KMS-11 (cell line): ENCODE data around the gene PRAMEF12.

Experiments used
- H2AFZ ChIP-seq: fragments of 200-600 bp; sonication (generic); 2 replicates; pipeline ENCODE4 v1.6.1; 2016; ENCODE audit warnings: antibody characterized with exemption, mixed run types, low read depth
- H3K27ac ChIP-seq: fragments of 200-600 bp; sonication (generic); 2 replicates; pipeline ENCODE4 v1.6.1; 2016; ENCODE audit warnings: mild to moderate bottlenecking, mixed run types
- H3K27me3 ChIP-seq: fragments of 200-600 bp; sonication (generic); 2 replicates; pipeline ENCODE4 v1.6.1; 2017; ENCODE audit warnings: mild to moderate bottlenecking, low read depth, mixed run types, moderate library complexity; ENCODE audit not compliant: insufficient read depth
- H3K36me3 ChIP-seq: fragments of 200-600 bp; sonication (generic); 2 replicates; pipeline ENCODE4 v1.6.1; 2017; ENCODE audit warnings: mild to moderate bottlenecking, mixed run types; ENCODE audit not compliant: insufficient read depth
- H3K4me1 ChIP-seq: fragments of 200-600 bp; sonication (generic); 2 replicates; pipeline ENCODE4 v1.6.1; 2016; ENCODE audit warnings: mild to moderate bottlenecking, low read depth, mixed run types; ENCODE audit not compliant: poor library complexity, severe bottlenecking
- H3K4me2 ChIP-seq: fragments of 200-600 bp; sonication (generic); 2 replicates; pipeline ENCODE4 v1.7.0; 2016; ENCODE audit warnings: mild to moderate bottlenecking, mixed run types
- H3K4me3 ChIP-seq: fragments of 200-600 bp; sonication (generic); IDR thresholded peaks from 2 replicates; pipeline ENCODE4 v1.6.1; 2017; ENCODE audit warnings: low read depth, low read length, mixed read lengths; ENCODE audit not compliant: insufficient read depth
- H3K79me2 ChIP-seq: fragments of 200-600 bp; sonication (generic); 2 replicates; pipeline ENCODE4 v1.6.1; 2016; ENCODE audit warnings: low read depth, mixed run types; ENCODE audit not compliant: insufficient read depth
- H3K9ac ChIP-seq: fragments of 200-600 bp; sonication (generic); 2 replicates; pipeline ENCODE4 v1.6.1; 2016; ENCODE audit warnings: mild to moderate bottlenecking, mixed run types
- H4K20me1 ChIP-seq: fragments of 200-600 bp; sonication (generic); 2 replicates; pipeline ENCODE4 v1.6.1; 2016; ENCODE audit warnings: mild to moderate bottlenecking, mixed run types; ENCODE audit not compliant: insufficient read depth
- TF ChIP-seq, protein P1 (sequence below): fragments of 200-600 bp; sonication (generic); conservative IDR thresholded peaks from 2 replicates; pipeline ENCODE4 v1.6.1; 2017; ENCODE audit warnings: low read depth, mild to moderate bottlenecking, antibody characterized with exemption, low read length, moderate library complexity, mixed read lengths

PRAMEF12 gene

GRCh38 chr1:12745992-12746323 lies 27.6 kb upstream of the PRAMEF12 start, which contains the start of gene CFAP107:
Gene CFAP107, plus strand, starts transcription at chr1:12746200. Its CDS starts 231 bp downstream, at chr1:12746431.
- H3K9ac ChIP-seq, result no peak within 1 kb of the TSS
- H4K20me1 ChIP-seq, result no peaks in the 10 kb centered on the region
- H3K36me3 ChIP-seq, result no peaks in the 10 kb centered on the region
- H3K27ac ChIP-seq, result no peak within 1 kb of the TSS
- peaks cover 17% of the 10 kb centered on the region for H3K4me1 ChIP-seq
- H3K27me3 ChIP-seq, result peaks cover 55% of the 10 kb centered on the region; the same call in 1 of the 2 replicates
- TF ChIP-seq, protein P1, sequence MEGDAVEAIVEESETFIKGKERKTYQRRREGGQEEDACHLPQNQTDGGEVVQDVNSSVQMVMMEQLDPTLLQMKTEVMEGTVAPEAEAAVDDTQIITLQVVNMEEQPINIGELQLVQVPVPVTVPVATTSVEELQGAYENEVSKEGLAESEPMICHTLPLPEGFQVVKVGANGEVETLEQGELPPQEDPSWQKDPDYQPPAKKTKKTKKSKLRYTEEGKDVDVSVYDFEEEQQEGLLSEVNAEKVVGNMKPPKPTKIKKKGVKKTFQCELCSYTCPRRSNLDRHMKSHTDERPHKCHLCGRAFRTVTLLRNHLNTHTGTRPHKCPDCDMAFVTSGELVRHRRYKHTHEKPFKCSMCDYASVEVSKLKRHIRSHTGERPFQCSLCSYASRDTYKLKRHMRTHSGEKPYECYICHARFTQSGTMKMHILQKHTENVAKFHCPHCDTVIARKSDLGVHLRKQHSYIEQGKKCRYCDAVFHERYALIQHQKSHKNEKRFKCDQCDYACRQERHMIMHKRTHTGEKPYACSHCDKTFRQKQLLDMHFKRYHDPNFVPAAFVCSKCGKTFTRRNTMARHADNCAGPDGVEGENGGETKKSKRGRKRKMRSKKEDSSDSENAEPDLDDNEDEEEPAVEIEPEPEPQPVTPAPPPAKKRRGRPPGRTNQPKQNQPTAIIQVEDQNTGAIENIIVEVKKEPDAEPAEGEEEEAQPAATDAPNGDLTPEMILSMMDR, result no peak
- H3K79me2 ChIP-seq, result no peaks in the 10 kb centered on the region
- no peak within 1 kb of the TSS for H3K4me3 ChIP-seq
- peak within 1 kb of the TSS; percentile 5; the same call in 1 of the 2 replicates for H3K4me2 ChIP-seq
- H2AFZ ChIP-seq, result no peak within 1 kb of the TSS

- H4K20me1 ChIP-seq, result no peaks in the 10 kb centered on the region
- H3K79me2 ChIP-seq, result no peaks in the 10 kb centered on the region
- no peak overlapping the region for H3K4me2 ChIP-seq
- no peak overlapping the region for H2AFZ ChIP-seq
- TF ChIP-seq, protein P1, result no peak
- peaks cover 17% of the 10 kb centered on the region for H3K4me1 ChIP-seq
- no peaks in the 10 kb centered on the region for H3K36me3 ChIP-seq
- no peak overlapping the region for H3K9ac ChIP-seq
- no peak overlapping the region for H3K4me3 ChIP-seq
- no peak overlapping the region for H3K27ac ChIP-seq
- H3K27me3 ChIP-seq, result peaks cover 52% of the 10 kb centered on the region
These were observed 24.7 kb upstream of the PRAMEF12 start for GRCh38 chr1:12748778-12749355.

DNA sequence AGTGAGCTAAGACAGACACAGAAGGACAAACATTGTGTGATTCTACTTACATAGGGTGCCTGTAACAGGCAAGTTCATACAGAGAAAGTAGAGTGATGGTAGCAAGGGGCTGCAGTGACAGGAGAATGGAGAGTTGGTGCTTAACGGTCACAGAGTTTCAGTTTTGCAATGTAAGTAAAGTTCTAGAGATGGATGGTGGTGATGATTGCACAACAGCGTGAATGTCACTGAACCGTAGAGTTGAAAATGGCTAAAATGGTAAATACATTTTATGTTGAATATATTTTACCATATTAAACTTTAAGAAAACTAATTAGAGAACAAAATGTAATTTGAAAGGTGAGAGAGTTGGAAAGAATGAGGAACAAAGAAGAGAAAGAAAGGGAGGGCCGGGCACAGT lies 18.8 kb upstream of the PRAMEF12 start:
- peaks cover 42% of the 10 kb centered on the region for H3K27me3 ChIP-seq
- H4K20me1 ChIP-seq, result no peaks in the 10 kb centered on the region
- H3K4me2 ChIP-seq, result no peak overlapping the region
- H3K27ac ChIP-seq, result no peak overlapping the region
- no peaks in the 10 kb centered on the region for H3K4me1 ChIP-seq
- no peak overlapping the region for H3K4me3 ChIP-seq
- H3K36me3 ChIP-seq, result no peaks in the 10 kb centered on the region
- no peak overlapping the region for H3K9ac ChIP-seq
- TF ChIP-seq, protein P1, result no peak
- H3K79me2 ChIP-seq, result no peaks in the 10 kb centered on the region
- no peak overlapping the region for H2AFZ ChIP-seq

GRCh38 chr1:12756273-12756672 lies 17.3 kb upstream of the PRAMEF12 start:
- H3K27ac ChIP-seq, result no peak overlapping the region
- H3K27me3 ChIP-seq, result peaks cover 45% of the 10 kb centered on the region

More at GRCh38 chr1:12756273-12756672, 17.3 kb upstream of the PRAMEF12 start:
- no peak overlapping the region for H2AFZ ChIP-seq
- H3K9ac ChIP-seq, result no peak overlapping the region
- TF ChIP-seq, protein P1, result no peak
- H3K4me1 ChIP-seq, result no peaks in the 10 kb centered on the region
- H3K36me3 ChIP-seq, result no peaks in the 10 kb centered on the region
- no peaks in the 10 kb centered on the region for H3K79me2 ChIP-seq
- no peak overlapping the region for H3K4me2 ChIP-seq
- H3K4me3 ChIP-seq, result no peak overlapping the region
- H4K20me1 ChIP-seq, result no peaks in the 10 kb centered on the region
